ENCODE measurements around the gene IFI16. TPM values are rescaled to one million over a fixed set of nuclear protein-coding genes. Genes with fewer than 3 reads are reported as not detected.

The IFI16 gene
- total and polyA plus RNA-seq, 12 donors = 39.4 to 130 (median 95.3) TPM

GRCh38 chr1:158989424-158989823 is 20.3 kb upstream of the IFI16 start:
- Histone ChIP-seq H3K4me1 (replicated peaks in 1 of 2) (no peaks in the 10 kb centered on the region), H3K9me3 (replicated peaks in 1 of 3) (no peaks in the 10 kb centered on the region), H3K27ac (no peak overlapping the region), H3K36me3 (replicated peaks in 1 of 2) (no peaks in the 10 kb centered on the region), H3K4me3 (no peak overlapping the region), H3K27me3 (no peaks in the 10 kb centered on the region)
- intact Hi-C loops (cut with DNase I) = no loop called here
- TF ChIP-seq CTCF (IDR thresholded peaks at IDR 0.05) (no peak), POLR2A (IDR thresholded peaks at IDR 0.05) (no peak)
- no peak for DNase-seq
- 50 to 60% (median 54%) methylated on average over 1 of the region's 1 CpG for WGBS, 4 donors

DNA sequence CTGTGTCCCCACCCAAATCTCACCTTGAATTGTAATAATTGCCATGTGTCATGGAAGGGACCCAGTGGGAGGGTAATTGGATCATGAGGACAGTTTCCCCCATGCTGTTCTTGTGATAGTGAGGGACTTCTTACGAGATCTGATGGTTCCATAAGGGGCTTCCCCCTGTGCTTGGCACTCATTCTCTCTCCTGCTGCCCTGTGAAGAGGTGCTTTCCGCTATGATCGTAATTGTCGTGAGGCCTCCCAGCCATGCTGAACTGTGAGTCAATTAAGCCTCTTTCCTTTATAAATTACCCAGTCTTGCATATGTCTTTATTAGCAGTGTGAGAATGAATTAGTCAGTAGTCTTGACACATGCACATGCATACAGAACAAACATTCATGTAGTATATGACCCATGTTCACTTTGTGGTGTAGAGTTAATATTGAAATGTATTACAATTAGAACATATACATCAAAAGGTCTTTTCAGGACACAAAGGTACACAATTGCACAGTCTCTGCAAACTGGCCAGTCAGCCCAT is 16.9 kb upstream of the IFI16 start:
- H3K9me3 ChIP-seq (replicated peaks in 1 of 3) = no peaks in the 10 kb centered on the region
- no peaks in the 10 kb centered on the region for H3K4me1 ChIP-seq (replicated peaks in 1 of 2)
- H3K36me3 ChIP-seq (replicated peaks in 1 of 2) = no peaks in the 10 kb centered on the region
- WGBS, 4 donors = 85 to 94% (median 88%) methylated on average over 3 to 4 of the region's 4 CpGs
- no peak for DNase-seq
- H3K27me3 ChIP-seq = no peaks in the 10 kb centered on the region
- intact Hi-C loops (cut with DNase I) = loop anchor here in 1 of 2 donors (10.0 kb wide), 2 partner anchors 488 to 788 kb away; no protein-coding TSS in a partner anchor
- H3K27ac ChIP-seq = no peak overlapping the region
- H3K4me3 ChIP-seq = no peak overlapping the region
- no peak for TF ChIP-seq POLR2A (IDR thresholded peaks at IDR 0.05)
- no peak for TF ChIP-seq CTCF (IDR thresholded peaks at IDR 0.05)

- Histone ChIP-seq H3K36me3 (replicated peaks in 1 of 2) (no peaks in the 10 kb centered on the region), H3K27ac (no peak overlapping the region), H3K9me3 (replicated peaks in 1 of 3) (no peaks in the 10 kb centered on the region), H3K27me3 (no peaks in the 10 kb centered on the region), H3K4me3 (no peak overlapping the region), H3K4me1 (replicated peaks in 1 of 2) (peaks cover 5 to 23% of the 10 kb centered on the region in 2 donors)
- intact Hi-C loops (cut with DNase I) = loop anchor here in 1 of 2 donors (5.0 to 10.0 kb wide), 3 partner anchors 75 to 792 kb away; no protein-coding TSS in a partner anchor
- WGBS, 4 donors = 63 to 70% (median 66%) methylated on average over 5 of the region's 5 CpGs
- TF ChIP-seq POLR2A (IDR thresholded peaks at IDR 0.05) (no peak), CTCF (IDR thresholded peaks at IDR 0.05) (no peak)
- no peak for DNase-seq
Observed at GRCh38 chr1:158996998-158997397, 12.7 kb upstream of the IFI16 start.

DNA sequence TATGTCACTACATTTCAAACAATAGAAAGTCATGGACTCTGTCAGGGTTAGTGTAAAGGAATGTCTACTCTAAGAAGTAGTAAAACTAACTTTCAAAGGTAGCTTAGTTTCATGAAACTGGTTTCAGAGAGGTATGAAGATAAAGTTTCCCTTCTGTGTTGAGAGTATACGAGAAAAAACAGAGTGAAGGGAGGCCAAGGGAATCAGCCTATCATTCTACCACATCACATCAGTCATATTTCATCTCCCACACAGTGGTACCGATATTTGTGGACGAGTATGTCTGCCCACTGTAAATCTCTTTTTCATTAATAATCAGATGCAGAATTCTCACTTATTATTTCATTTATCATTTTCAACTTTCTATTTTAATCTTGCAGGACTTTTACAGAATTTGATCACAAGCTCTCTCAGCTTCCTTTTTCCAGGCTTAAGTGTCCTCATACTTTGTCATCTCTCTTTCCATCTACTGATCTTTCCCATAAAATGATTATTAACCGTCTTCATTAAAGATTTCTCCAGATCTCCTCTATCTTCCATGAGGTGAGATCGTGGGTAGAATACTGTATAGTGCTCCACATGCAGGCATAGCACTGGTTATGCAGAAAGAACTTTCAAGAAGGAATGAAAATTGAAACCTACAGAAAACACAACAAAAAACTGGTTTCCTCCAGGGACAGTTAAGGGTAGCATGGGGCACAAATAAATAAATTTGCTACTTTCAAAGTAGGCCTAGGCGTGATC is 11.5 kb upstream of the IFI16 start:
- Histone ChIP-seq H3K9me3 (replicated peaks in 1 of 3) (no peaks in the 10 kb centered on the region), H3K4me3 (peak overlapping the region in 1 of 4 donors; percentile 68), H3K36me3 (replicated peaks in 1 of 2) (no peaks in the 10 kb centered on the region), H3K27ac (no peak overlapping the region), H3K4me1 (replicated peaks in 1 of 2) (peaks cover 5 to 29% of the 10 kb centered on the region in 2 donors), H3K27me3 (no peaks in the 10 kb centered on the region)
- WGBS, 4 donors = 40 to 44% (median 41%) methylated on average over 6 of the region's 6 CpGs
- DNase-seq = no peak
- TF ChIP-seq POLR2A (IDR thresholded peaks at IDR 0.05) (no peak), CTCF (IDR thresholded peaks at IDR 0.05) (no peak)
- intact Hi-C loops (cut with DNase I) = loop anchor here in 1 of 2 donors (5.0 to 10.0 kb wide), 3 partner anchors 74 to 793 kb away; no protein-coding TSS in a partner anchor

Measured in adrenal gland (tissue), 12 donors.